ENCODE results near the gene NT5C3A.

DNA sequence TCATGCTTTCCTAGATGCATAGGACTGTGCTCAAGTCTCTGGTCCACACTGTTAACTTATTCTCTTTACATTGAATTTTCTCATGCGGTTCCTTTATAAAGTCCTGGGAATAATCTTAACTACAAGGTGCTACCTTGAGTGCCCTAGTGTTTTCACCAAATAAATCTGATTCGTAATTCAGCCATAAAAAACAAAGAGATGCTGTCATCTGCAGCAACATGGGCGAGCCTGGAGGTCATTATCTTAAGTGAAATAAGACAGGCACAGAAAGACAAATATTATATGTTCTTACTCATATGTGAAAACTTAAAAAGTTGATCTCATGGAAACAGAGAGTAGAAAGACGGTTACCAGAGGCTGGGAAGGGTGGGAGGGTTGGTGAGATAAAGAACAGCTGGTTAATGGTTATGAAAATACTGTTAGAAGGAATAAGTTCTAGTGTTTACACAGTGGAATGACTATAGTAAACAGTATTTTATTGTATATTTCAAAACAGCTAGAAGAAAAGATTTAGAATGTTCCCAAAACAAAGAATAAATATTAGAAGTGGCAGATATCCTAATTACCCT, 38.3 kb downstream of the NT5C3A start:
- TF ChIP-seq, protein P1, sequence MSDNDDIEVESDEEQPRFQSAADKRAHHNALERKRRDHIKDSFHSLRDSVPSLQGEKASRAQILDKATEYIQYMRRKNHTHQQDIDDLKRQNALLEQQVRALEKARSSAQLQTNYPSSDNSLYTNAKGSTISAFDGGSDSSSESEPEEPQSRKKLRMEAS (CRISPR knock-in tag; IDR thresholded peaks at IDR 0.05): no peak
- TF ChIP-seq POLR2AphosphoS5 (IDR thresholded peaks at IDR 0.05; ENCODE audit: control insufficient read depth, insufficient read depth, low read depth, low read length): no peak
- no peak for TF ChIP-seq SMARCA5 (IDR thresholded peaks at IDR 0.05)
- no peak for TF ChIP-seq ZNF444 (CRISPR knock-in tag; IDR thresholded peaks at IDR 0.05)
- TF ChIP-seq ELF2 (CRISPR knock-in tag; IDR thresholded peaks at IDR 0.05): no peak
- TF ChIP-seq, protein P2, sequence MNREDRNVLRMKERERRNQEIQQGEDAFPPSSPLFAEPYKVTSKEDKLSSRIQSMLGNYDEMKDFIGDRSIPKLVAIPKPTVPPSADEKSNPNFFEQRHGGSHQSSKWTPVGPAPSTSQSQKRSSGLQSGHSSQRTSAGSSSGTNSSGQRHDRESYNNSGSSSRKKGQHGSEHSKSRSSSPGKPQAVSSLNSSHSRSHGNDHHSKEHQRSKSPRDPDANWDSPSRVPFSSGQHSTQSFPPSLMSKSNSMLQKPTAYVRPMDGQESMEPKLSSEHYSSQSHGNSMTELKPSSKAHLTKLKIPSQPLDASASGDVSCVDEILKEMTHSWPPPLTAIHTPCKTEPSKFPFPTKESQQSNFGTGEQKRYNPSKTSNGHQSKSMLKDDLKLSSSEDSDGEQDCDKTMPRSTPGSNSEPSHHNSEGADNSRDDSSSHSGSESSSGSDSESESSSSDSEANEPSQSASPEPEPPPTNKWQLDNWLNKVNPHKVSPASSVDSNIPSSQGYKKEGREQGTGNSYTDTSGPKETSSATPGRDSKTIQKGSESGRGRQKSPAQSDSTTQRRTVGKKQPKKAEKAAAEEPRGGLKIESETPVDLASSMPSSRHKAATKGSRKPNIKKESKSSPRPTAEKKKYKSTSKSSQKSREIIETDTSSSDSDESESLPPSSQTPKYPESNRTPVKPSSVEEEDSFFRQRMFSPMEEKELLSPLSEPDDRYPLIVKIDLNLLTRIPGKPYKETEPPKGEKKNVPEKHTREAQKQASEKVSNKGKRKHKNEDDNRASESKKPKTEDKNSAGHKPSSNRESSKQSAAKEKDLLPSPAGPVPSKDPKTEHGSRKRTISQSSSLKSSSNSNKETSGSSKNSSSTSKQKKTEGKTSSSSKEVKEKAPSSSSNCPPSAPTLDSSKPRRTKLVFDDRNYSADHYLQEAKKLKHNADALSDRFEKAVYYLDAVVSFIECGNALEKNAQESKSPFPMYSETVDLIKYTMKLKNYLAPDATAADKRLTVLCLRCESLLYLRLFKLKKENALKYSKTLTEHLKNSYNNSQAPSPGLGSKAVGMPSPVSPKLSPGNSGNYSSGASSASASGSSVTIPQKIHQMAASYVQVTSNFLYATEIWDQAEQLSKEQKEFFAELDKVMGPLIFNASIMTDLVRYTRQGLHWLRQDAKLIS (CRISPR knock-in tag; IDR thresholded peaks at IDR 0.05): no peak
- TF ChIP-seq ESRRA (IDR thresholded peaks at IDR 0.05; ENCODE audit: borderline replicate concordance, low read depth): no peak
- TF ChIP-seq, protein P3, sequence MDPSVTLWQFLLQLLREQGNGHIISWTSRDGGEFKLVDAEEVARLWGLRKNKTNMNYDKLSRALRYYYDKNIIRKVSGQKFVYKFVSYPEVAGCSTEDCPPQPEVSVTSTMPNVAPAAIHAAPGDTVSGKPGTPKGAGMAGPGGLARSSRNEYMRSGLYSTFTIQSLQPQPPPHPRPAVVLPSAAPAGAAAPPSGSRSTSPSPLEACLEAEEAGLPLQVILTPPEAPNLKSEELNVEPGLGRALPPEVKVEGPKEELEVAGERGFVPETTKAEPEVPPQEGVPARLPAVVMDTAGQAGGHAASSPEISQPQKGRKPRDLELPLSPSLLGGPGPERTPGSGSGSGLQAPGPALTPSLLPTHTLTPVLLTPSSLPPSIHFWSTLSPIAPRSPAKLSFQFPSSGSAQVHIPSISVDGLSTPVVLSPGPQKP (CRISPR knock-in tag; IDR thresholded peaks at IDR 0.05): no peak
- TF ChIP-seq, protein P4, sequence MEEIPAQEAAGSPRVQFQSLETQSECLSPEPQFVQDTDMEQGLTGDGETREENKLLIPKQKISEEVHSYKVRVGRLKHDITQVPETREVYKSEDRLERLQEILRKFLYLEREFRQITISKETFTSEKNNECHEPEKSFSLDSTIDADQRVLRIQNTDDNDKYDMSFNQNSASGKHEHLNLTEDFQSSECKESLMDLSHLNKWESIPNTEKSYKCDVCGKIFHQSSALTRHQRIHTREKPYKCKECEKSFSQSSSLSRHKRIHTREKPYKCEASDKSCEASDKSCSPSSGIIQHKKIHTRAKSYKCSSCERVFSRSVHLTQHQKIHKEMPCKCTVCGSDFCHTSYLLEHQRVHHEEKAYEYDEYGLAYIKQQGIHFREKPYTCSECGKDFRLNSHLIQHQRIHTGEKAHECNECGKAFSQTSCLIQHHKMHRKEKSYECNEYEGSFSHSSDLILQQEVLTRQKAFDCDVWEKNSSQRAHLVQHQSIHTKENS (CRISPR knock-in tag; IDR thresholded peaks at IDR 0.05): no peak
